Measurements from ENCODE around the gene MAP3K15. TPM values are rescaled to one million over a fixed set of nuclear protein-coding genes. Genes with fewer than 3 reads are reported as not detected.

Gene MAP3K15
- total and polyA plus RNA-seq, 2 of the 13 experiments (the other 11 are each of a cell fraction or from before 2014, with no cell fraction given): 3.9 to 6.4 TPM

GRCh38 chrX:19381326-19381725 is 134.0 kb downstream of the MAP3K15 start (continued):
- TF ChIP-seq DZIP1 (CRISPR knock-in tag; IDR thresholded peaks at IDR 0.05) (no peak), BRCA1 (CRISPR knock-in tag; IDR thresholded peaks at IDR 0.05) (no peak), TARDBP (CRISPR knock-in tag; IDR thresholded peaks at IDR 0.05) (no peak), DPF2 (CRISPR knock-in tag; IDR thresholded peaks at IDR 0.05; ENCODE audit: borderline replicate concordance, low read depth) (no peak), ZNF510 (CRISPR knock-in tag; IDR thresholded peaks at IDR 0.05; ENCODE audit: low read depth) (no peak), ZNF44 (CRISPR knock-in tag; IDR thresholded peaks at IDR 0.05) (no peak), ZBTB46 (CRISPR knock-in tag; IDR thresholded peaks at IDR 0.05; ENCODE audit: borderline replicate concordance) (no peak), JDP2 (CRISPR knock-in tag; IDR thresholded peaks at IDR 0.05; ENCODE audit: borderline replicate concordance) (no peak), MAX (IDR thresholded peaks at IDR 0.05) (no peak)

GRCh38 chrX:19377799-19378198 is 137.5 kb downstream of the MAP3K15 start:
- Histone ChIP-seq H3K4me1 (ENCODE audit: insufficient read depth, low read length) (no peaks in the 10 kb centered on the region), H2AFZ (ENCODE audit: low read length) (no peak overlapping the region), H3K4me2 (ENCODE audit: low read depth, low read length) (no peak overlapping the region), H3K27me3 (ENCODE audit: control insufficient read depth in 1 of 2, insufficient read depth in 2 of 2, low read length in 2 of 2) (no peaks in the 10 kb centered on the region), H3K36me3 (replicated peaks in 1 of 2; ENCODE audit: control insufficient read depth in 1 of 2, insufficient read depth in 2 of 2, low read length in 2 of 2) (peaks cover 0 to 3% of the 10 kb centered on the region in 2 experiments; a peak in 1 of 5 replicates), H3K9me3 (ENCODE audit: low read length) (no peaks in the 10 kb centered on the region), H3K79me2 (ENCODE audit: insufficient read depth, low read length) (no peaks in the 10 kb centered on the region), H4K20me1 (ENCODE audit: insufficient read depth, low read length) (no peaks in the 10 kb centered on the region), H3K9ac (ENCODE audit: insufficient read depth, low read depth, low read length) (no peak overlapping the region), H3K27ac (ENCODE audit: extremely low read length, insufficient read depth, low read length) (no peak overlapping the region), H3K4me3 (replicated peaks in 1 of 3; ENCODE audit: insufficient read depth in 1 of 3, low read depth in 2 of 3, low read length in 3 of 3) (no peak overlapping the region)
- no TSS peak for BruUV-seq (replicated peaks)
- DNase-seq (ENCODE audit: low spot score): no peak
- ChIA-PET CTCF (ENCODE audit: low intra/inter-chr PET ratio, low total read pairs) (no interaction called here), POLR2A (no interaction called here)
- intact Hi-C loops (cut with micrococcal nuclease; ENCODE audit: unreplicated experiment) (no loop called here), in situ Hi-C loops (cut with HindIII; ENCODE audit: extremely low pct_ligation_motif_present, low pct_unique_long_range_greater_than_20kb) (no loop called here)
- ATAC-seq: no peak
- no CpG with 5 or more reads among the region's 12 CpGs for WGBS (ENCODE audit: low lambda C conversion rate)
- no peak for FAIRE-seq
- no peak for TF ChIP-seq REXO4 (CRISPR knock-in tag; IDR thresholded peaks at IDR 0.05; ENCODE audit: borderline replicate concordance)
- no peak for TF ChIP-seq RAD21 (CRISPR knock-in tag; IDR thresholded peaks at IDR 0.05)
- no peak for TF ChIP-seq ARNT2 (CRISPR knock-in tag; IDR thresholded peaks at IDR 0.05; ENCODE audit: low read depth)
- TF ChIP-seq GMEB1 (CRISPR knock-in tag; IDR thresholded peaks at IDR 0.05; ENCODE audit: borderline replicate concordance): no peak
- no peak for TF ChIP-seq HDAC6 (IDR thresholded peaks at IDR 0.05; ENCODE audit: low read depth, low read length)
- no peak for TF ChIP-seq ZBTB21 (CRISPR knock-in tag; IDR thresholded peaks at IDR 0.05)
